ENCODE data around the gene ZNF808. TPM values are rescaled to one million over a fixed set of nuclear protein-coding genes. Genes with fewer than 3 reads are reported as not detected.
A peak's percentile ranks its signal among the peaks of the same experiment; 100 is the strongest.

Gene ZNF808
- total and polyA plus RNA-seq, 9 of the 15 experiments (the other 6 are each of a cell fraction or from before 2014, with no cell fraction given): 3.1 to 20.1 (median 10.9) TPM

DNA sequence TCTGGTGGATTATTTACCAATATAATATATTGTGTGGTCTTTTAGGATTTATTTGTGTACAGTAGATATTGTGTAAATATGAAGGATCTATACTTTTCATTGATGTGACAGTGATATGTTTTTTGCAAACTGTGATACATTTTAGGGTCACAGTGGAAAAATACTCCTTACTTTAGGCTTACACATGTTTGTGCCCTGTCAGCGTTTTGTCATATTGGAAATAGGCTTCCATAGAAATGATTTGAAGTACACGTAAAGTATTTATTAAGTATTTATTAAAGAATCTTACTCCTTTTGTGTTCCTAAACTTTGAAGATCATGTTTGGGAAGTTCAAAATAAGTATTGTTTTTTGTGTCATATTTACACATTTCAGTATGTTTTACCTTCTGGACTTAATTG is 5.0 kb downstream of the ZNF808 start:
- Histone ChIP-seq H3K36me3 (ENCODE audit: control insufficient read depth, insufficient read depth, low read length) (peaks cover 37% of the 10 kb centered on the region), H3K9me1 (ENCODE audit: control insufficient read depth, insufficient read depth, low read length) (no peaks in the 10 kb centered on the region), H3K4me1 (replicated peaks in 1 of 2; ENCODE audit: control insufficient read depth in 2 of 2, insufficient read depth in 2 of 2, low read length in 2 of 2) (peaks cover 3 to 5% of the 10 kb centered on the region in 2 experiments; a peak in 1 of 5 replicates), H2AFZ (ENCODE audit: low read depth, low read length) (no peak overlapping the region), H3K4me3 (no peak overlapping the region), H3K27me3 (ENCODE audit: control insufficient read depth in 2 of 2, insufficient read depth in 2 of 2, low read length in 2 of 2) (no peaks in the 10 kb centered on the region), H3K27ac (ENCODE audit: extremely low read depth, low read depth, low read length) (no peak overlapping the region), H3K9me3 (replicated peaks; ENCODE audit: control insufficient read depth, insufficient read depth, low read depth, low read length) (no peaks in the 10 kb centered on the region), H4K20me1 (replicated peaks; ENCODE audit: control insufficient read depth, insufficient read depth, low read length) (no peaks in the 10 kb centered on the region), H3K9ac (ENCODE audit: insufficient read depth in 1 of 2, low read depth in 2 of 2, low read length in 2 of 2) (no peak overlapping the region), H3K79me2 (ENCODE audit: control insufficient read depth, insufficient read depth, low read length) (peaks cover 39% of the 10 kb centered on the region), H3K4me2 (ENCODE audit: insufficient read depth, low read length) (no peak overlapping the region)
- in situ Hi-C loops (cut with MboI) (no loop called here), intact Hi-C loops (cut with micrococcal nuclease) (no loop called here)
- DNase-seq (ENCODE audit: extremely low read depth in 1 of 4, low spot score in 3 of 4) (no peak), FAIRE-seq (no peak), ATAC-seq (no peak)
- ChIA-PET CTCF (ENCODE audit: low intra/inter-chr PET ratio) (no interaction called here), POLR2A (no interaction called here)
- no TSS peak for BruUV-seq (replicated peaks)
- 95% methylated on average over 2 of the region's 2 CpGs for WGBS (ENCODE audit: insufficient coverage, low coverage, missing lambda C conversion rate)
- TF ChIP-seq BRD4 (IDR thresholded peaks at IDR 0.05): no peak
- no peak for TF ChIP-seq ZNF699 (CRISPR knock-in tag; IDR thresholded peaks at IDR 0.05; ENCODE audit: insufficient replicate concordance)
- no peak for TF ChIP-seq CAMTA2 (CRISPR knock-in tag; conservative IDR thresholded peaks at IDR 0.05)
- TF ChIP-seq, protein P1, sequence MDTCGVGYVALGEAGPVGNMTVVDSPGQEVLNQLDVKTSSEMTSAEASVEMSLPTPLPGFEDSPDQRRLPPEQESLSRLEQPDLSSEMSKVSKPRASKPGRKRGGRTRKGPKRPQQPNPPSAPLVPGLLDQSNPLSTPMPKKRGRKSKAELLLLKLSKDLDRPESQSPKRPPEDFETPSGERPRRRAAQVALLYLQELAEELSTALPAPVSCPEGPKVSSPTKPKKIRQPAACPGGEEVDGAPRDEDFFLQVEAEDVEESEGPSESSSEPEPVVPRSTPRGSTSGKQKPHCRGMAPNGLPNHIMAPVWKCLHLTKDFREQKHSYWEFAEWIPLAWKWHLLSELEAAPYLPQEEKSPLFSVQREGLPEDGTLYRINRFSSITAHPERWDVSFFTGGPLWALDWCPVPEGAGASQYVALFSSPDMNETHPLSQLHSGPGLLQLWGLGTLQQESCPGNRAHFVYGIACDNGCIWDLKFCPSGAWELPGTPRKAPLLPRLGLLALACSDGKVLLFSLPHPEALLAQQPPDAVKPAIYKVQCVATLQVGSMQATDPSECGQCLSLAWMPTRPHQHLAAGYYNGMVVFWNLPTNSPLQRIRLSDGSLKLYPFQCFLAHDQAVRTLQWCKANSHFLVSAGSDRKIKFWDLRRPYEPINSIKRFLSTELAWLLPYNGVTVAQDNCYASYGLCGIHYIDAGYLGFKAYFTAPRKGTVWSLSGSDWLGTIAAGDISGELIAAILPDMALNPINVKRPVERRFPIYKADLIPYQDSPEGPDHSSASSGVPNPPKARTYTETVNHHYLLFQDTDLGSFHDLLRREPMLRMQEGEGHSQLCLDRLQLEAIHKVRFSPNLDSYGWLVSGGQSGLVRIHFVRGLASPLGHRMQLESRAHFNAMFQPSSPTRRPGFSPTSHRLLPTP (IDR thresholded peaks at IDR 0.05; ENCODE audit: borderline replicate concordance, extremely low read depth, insufficient read length): no peak
- TF ChIP-seq SPI1 (IDR thresholded peaks at IDR 0.05; ENCODE audit: borderline replicate concordance, low read depth, low read length): no peak
- TF ChIP-seq KLF10 (CRISPR knock-in tag; IDR thresholded peaks at IDR 0.05): no peak
- TF ChIP-seq ZNF239 (CRISPR knock-in tag; IDR thresholded peaks at IDR 0.05): no peak
- TF ChIP-seq RUNX1 (IDR thresholded peaks at IDR 0.05; ENCODE audit: low read depth): no peak
- no peak for TF ChIP-seq ZZZ3 (IDR thresholded peaks at IDR 0.05)
- no peak for TF ChIP-seq ZNF384 (IDR thresholded peaks at IDR 0.05; ENCODE audit: low read depth, low read length)
- no peak for TF ChIP-seq FOXP1 (CRISPR knock-in tag; IDR thresholded peaks at IDR 0.05)
- no peak for TF ChIP-seq SMC3 (conservative IDR thresholded peaks at IDR 0.05; ENCODE audit: insufficient read depth, low read depth, low read length)
- TF ChIP-seq C11orf30 (IDR thresholded peaks at IDR 0.05; ENCODE audit: low read depth): peak; percentile 72
- no peak for TF ChIP-seq TRIM24 (IDR thresholded peaks at IDR 0.05)
- TF ChIP-seq, protein P2, sequence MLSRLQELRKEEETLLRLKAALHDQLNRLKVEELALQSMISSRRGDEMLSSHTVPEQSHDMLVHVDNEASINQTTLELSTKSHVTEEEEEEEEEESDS (CRISPR knock-in tag; IDR thresholded peaks at IDR 0.05): no peak
- TF ChIP-seq ZNF316 (IDR thresholded peaks at IDR 0.05): peak; percentile 85
- TF ChIP-seq ZKSCAN3 (CRISPR knock-in tag; IDR thresholded peaks at IDR 0.05): no peak
- no peak for TF ChIP-seq POU5F1 (IDR thresholded peaks at IDR 0.05; ENCODE audit: borderline replicate concordance, low read depth, low read length, partially characterized antibody)
- no peak for TF ChIP-seq TCF3 (CRISPR knock-in tag; IDR thresholded peaks at IDR 0.05)
- peak; percentile 64 for TF ChIP-seq MAFG (tag; conservative IDR thresholded peaks at IDR 0.05)
- no peak for TF ChIP-seq ZBTB8A (IDR thresholded peaks at IDR 0.05; ENCODE audit: partially characterized antibody)
- TF ChIP-seq, protein P3, sequence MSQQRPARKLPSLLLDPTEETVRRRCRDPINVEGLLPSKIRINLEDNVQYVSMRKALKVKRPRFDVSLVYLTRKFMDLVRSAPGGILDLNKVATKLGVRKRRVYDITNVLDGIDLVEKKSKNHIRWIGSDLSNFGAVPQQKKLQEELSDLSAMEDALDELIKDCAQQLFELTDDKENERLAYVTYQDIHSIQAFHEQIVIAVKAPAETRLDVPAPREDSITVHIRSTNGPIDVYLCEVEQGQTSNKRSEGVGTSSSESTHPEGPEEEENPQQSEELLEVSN (IDR thresholded peaks at IDR 0.05; ENCODE audit: borderline replicate concordance in 1 of 2, extremely low read depth in 1 of 2, insufficient read depth in 1 of 2, insufficient read length in 1 of 2, low read depth in 1 of 2, low read length in 1 of 2, poor library complexity in 1 of 2, severe bottlenecking in 1 of 2): no peak
